Peyer's patch (tissue), 4 donors: ENCODE results near the gene TMEM63A. TPM values are rescaled to one million over a fixed set of nuclear protein-coding genes. Genes with fewer than 3 reads are reported as not detected.

ENCODE experiments used
- DNase-seq, 3 donors: peaks; one replicate each; pipeline ENCODE4 v3.0.0-alpha.2; 2017 to 2019
- H3K27ac ChIP-seq, 4 donors: fragments of 200-600 bp; sonication (generic); one replicate each; pipeline ENCODE4 v1.5.1; 2016 to 2019
- H3K27me3 ChIP-seq, 2 donors: fragments of 200-600 bp; sonication (generic); one replicate each; pipeline ENCODE4 v1.5.1; 2019
- H3K36me3 ChIP-seq, 3 donors: fragments of 200-600 bp; sonication (generic); one replicate each; pipeline ENCODE4 v1.5.1; 2016 to 2019
- H3K4me1 ChIP-seq, 4 donors: fragments of 200-600 bp; sonication (generic); one replicate each; pipeline ENCODE4 v1.5.1; 2016 to 2019
- H3K4me3 ChIP-seq, 4 donors: fragments of 200-600 bp; sonication (generic); 1 replicate in 3 of 4; 2 replicates in 1 of 4; pipeline ENCODE4 v1.5.1; 2016 to 2019; ENCODE audit warnings: mild to moderate bottlenecking in 1 of 4
- H3K9me3 ChIP-seq, 4 donors: fragments of 200-600 bp; sonication (generic); one replicate each; pipeline ENCODE4 v1.5.1; 2016 to 2019; ENCODE audit warnings: mild to moderate bottlenecking in 1 of 4
- CTCF ChIP-seq, 6 experiments: fragments of 450-650 bp in 4 of 6; fragments of 200-600 bp in 2 of 6; sonication (generic) in 1 of 6; IDR thresholded peaks; one replicate each; pipeline ENCODE4 v1.5.1; 2017 to 2019; ENCODE audit warnings: antibody characterized with exemption in 6 of 6, mild to moderate bottlenecking in 3 of 6, moderate library complexity in 1 of 6
- POLR2A ChIP-seq, 2 donors: fragments of 450-650 bp; IDR thresholded peaks; one replicate each; pipeline ENCODE4 v1.5.1; 2017; ENCODE audit warnings: antibody characterized with exemption in 2 of 2, mild to moderate bottlenecking in 2 of 2, moderate library complexity in 2 of 2
- total RNA-seq, 4 donors: library from RNA; depleted of rRNA; stranded (reverse); fragments of >200 nt; gene quantifications; one replicate each; pipeline ENCODE4 v1.1.0, GENCODE V29; 2016

The TMEM63A gene
- total RNA-seq, 4 donors from 2014 or later, result 77.8 to 339 (median 275) TPM

- no peak overlapping the region for H3K4me3 ChIP-seq
- TF ChIP-seq CTCF (IDR thresholded peaks at IDR 0.05) (no peak), POLR2A (IDR thresholded peaks at IDR 0.05) (no peak)
- no peaks in the 10 kb centered on the region for H3K36me3 ChIP-seq
- H3K4me1 ChIP-seq, result peaks cover 0 to 35% (median 7%) of the 10 kb centered on the region in 4 donors
- no peak overlapping the region for H3K27ac ChIP-seq
- no peaks in the 10 kb centered on the region for H3K27me3 ChIP-seq
- no peaks in the 10 kb centered on the region for H3K9me3 ChIP-seq
- DNase-seq, result no peak
Measured at GRCh38 chr1:225885336-225885735, 3.2 kb upstream of the TMEM63A start.

GRCh38 chr1:225883616-225884265, 1.6 kb upstream of the TMEM63A start:
- Histone ChIP-seq H3K9me3 (no peaks in the 10 kb centered on the region), H3K36me3 (no peaks in the 10 kb centered on the region), H3K4me1 (peaks cover 0 to 36% (median 20%) of the 10 kb centered on the region in 4 donors), H3K27me3 (no peaks in the 10 kb centered on the region), H3K4me3 (peak overlapping the region in 3 of 4 donors; percentile 91 to 99 (median 92)), H3K27ac (peak overlapping the region in 3 of 4 donors; percentile 91 to 96 (median 95))
- TF ChIP-seq POLR2A (IDR thresholded peaks at IDR 0.05), result no peak
- TF ChIP-seq CTCF (IDR thresholded peaks at IDR 0.05), result no peak
- DNase-seq, result no peak

GRCh38 chr1:225882694-225883615, 775 bp upstream of the TMEM63A start:
- peak; percentile 43 to 77 (median 65) for DNase-seq
- Histone ChIP-seq H3K4me3 (peak overlapping the region; percentile 90 to 99 (median 92)), H3K27me3 (no peaks in the 10 kb centered on the region), H3K9me3 (no peaks in the 10 kb centered on the region), H3K27ac (peak overlapping the region; percentile 91 to 96 (median 95)), H3K4me1 (peaks cover under 1 to 39% (median 23%) of the 10 kb centered on the region in 4 donors), H3K36me3 (no peaks in the 10 kb centered on the region)
- TF ChIP-seq POLR2A (IDR thresholded peaks at IDR 0.05), result peak in 1 of 2 donors; percentile 14
- no peak for TF ChIP-seq CTCF (IDR thresholded peaks at IDR 0.05)

- Histone ChIP-seq H3K27me3 (no peaks in the 10 kb centered on the region), H3K4me3 (peak overlapping the region; percentile 90 to 99 (median 92)), H3K27ac (peak overlapping the region; percentile 91 to 96 (median 95)), H3K4me1 (peaks cover 4 to 50% (median 26%) of the 10 kb centered on the region in 4 donors), H3K36me3 (no peaks in the 10 kb centered on the region), H3K9me3 (no peaks in the 10 kb centered on the region)
- TF ChIP-seq CTCF (IDR thresholded peaks at IDR 0.05) (no peak), POLR2A (IDR thresholded peaks at IDR 0.05) (no peak)
- DNase-seq, result peak; percentile 74 to 83 (median 77)
Measured at GRCh38 chr1:225881081-225881958, 860 bp downstream of the TMEM63A start.

- no peaks in the 10 kb centered on the region for H3K36me3 ChIP-seq
- TF ChIP-seq CTCF (IDR thresholded peaks at IDR 0.05) (no peak), POLR2A (IDR thresholded peaks at IDR 0.05) (no peak)
- H3K4me3 ChIP-seq, result peak overlapping the region; percentile 90 to 99 (median 92)
- H3K27ac ChIP-seq, result peak overlapping the region; percentile 91 to 96 (median 95)
- DNase-seq, result no peak
- H3K27me3 ChIP-seq, result no peaks in the 10 kb centered on the region
- peaks cover 4 to 55% (median 26%) of the 10 kb centered on the region in 4 donors for H3K4me1 ChIP-seq
- no peaks in the 10 kb centered on the region for H3K9me3 ChIP-seq
Measured at GRCh38 chr1:225880636-225881035, 1.5 kb downstream of the TMEM63A start.
